WTC11 (cell line): ENCODE data around the gene CDCA5. TPM values are rescaled to one million over a fixed set of nuclear protein-coding genes. Genes with fewer than 3 reads are reported as not detected.

Experiments
- ATAC-seq: fragments of 200-7000 bp; cut with Tn5 transposase; 2 replicates; pipeline ENCODE4 v1.10.0; 2021; ENCODE audit warnings: mild to moderate bottlenecking, moderate library complexity
- CTCF ChIA-PET: fragments of 300-600 bp; sonication (Branson Sonifier 250); formaldehyde crosslinking; loops from one replicate; lab custom pipeline; 2021; ENCODE audit warnings: antibody characterized with exemption; lab: Charles Lee
- POLR2A ChIA-PET: fragments of 350-600 bp; sonication (Branson Sonifier 250); formaldehyde crosslinking; loops from one replicate; lab custom pipeline; 2021; ENCODE audit warnings: antibody characterized with exemption; lab: Charles Lee
- DNase-seq: peaks from one replicate; pipeline ENCODE4 v3.0.0; 2021; ENCODE audit warnings: low spot score
- H3K27ac Mint-ChIP-seq: 2 replicates; pipeline ENCODE4 v1.8.0; 2021; ENCODE audit warnings: mixed read lengths
- H3K27me3 Mint-ChIP-seq: 2 replicates; pipeline ENCODE4 v1.8.0; 2021; ENCODE audit warnings: low read depth, mild to moderate bottlenecking, moderate library complexity, mixed read lengths
- H3K36me3 Mint-ChIP-seq: 2 replicates; pipeline ENCODE4 v1.8.0; 2021; ENCODE audit warnings: mixed read lengths
- H3K4me1 Mint-ChIP-seq: 2 replicates; pipeline ENCODE4 v1.8.0; 2022; ENCODE audit warnings: mixed read lengths
- H3K4me3 Mint-ChIP-seq: 2 replicates; pipeline ENCODE4 v1.8.0; 2021; ENCODE audit warnings: mild to moderate bottlenecking, moderate library complexity, mixed read lengths
- H3K9me3 Mint-ChIP-seq: 2 replicates; pipeline ENCODE4 v1.8.0; 2021; ENCODE audit warnings: mixed read lengths
- CREB1 ChIP-seq: sonication (generic); formaldehyde crosslinking; IDR thresholded peaks from 2 replicates; pipeline ENCODE4 v1.8.0; 2023; ENCODE audit warnings: mild to moderate bottlenecking, missing genetic modification reagents
- E2F1 ChIP-seq: sonication (generic); formaldehyde crosslinking; IDR thresholded peaks from 2 replicates; pipeline ENCODE4 v1.8.0; 2022; ENCODE audit warnings: mild to moderate bottlenecking, missing genetic modification reagents
- ELF4 ChIP-seq: sonication (generic); formaldehyde crosslinking; IDR thresholded peaks from 2 replicates; pipeline ENCODE4 v1.8.1; 2022; ENCODE audit warnings: low read depth, mild to moderate bottlenecking, moderate library complexity, missing genetic modification reagents
- ESRRA ChIP-seq: sonication (generic); formaldehyde crosslinking; IDR thresholded peaks from 2 replicates; pipeline ENCODE4 v1.8.1; 2022; ENCODE audit warnings: mild to moderate bottlenecking, missing genetic modification reagents, borderline replicate concordance
- ETV6 ChIP-seq: sonication (generic); formaldehyde crosslinking; IDR thresholded peaks from 2 replicates; pipeline ENCODE4 v1.8.1; 2022; ENCODE audit warnings: mild to moderate bottlenecking, missing genetic modification reagents
- JUN ChIP-seq: sonication (generic); formaldehyde crosslinking; IDR thresholded peaks from 2 replicates; pipeline ENCODE4 v1.8.0; 2023; ENCODE audit warnings: mild to moderate bottlenecking, missing genetic modification reagents
- OVOL2 ChIP-seq: fragments of 250-450 bp; sonication (Bioruptor Pico); IDR thresholded peaks from 2 replicates; pipeline ENCODE4 v1.9.0; 2021; ENCODE audit warnings: mild to moderate bottlenecking, borderline replicate concordance
- PRRX2 ChIP-seq: fragments of 250-450 bp; sonication (Bioruptor Pico); IDR thresholded peaks from 2 replicates; pipeline ENCODE4 v1.8.0; 2021; ENCODE audit warnings: mild to moderate bottlenecking
- SOX15 ChIP-seq: fragments of 250-450 bp; sonication (Bioruptor Pico); IDR thresholded peaks from 2 replicates; pipeline ENCODE4 v1.9.0; 2021; ENCODE audit warnings: mild to moderate bottlenecking
- SP1 ChIP-seq: sonication (generic); formaldehyde crosslinking; conservative IDR thresholded peaks from 2 replicates; pipeline ENCODE4 v1.8.1; 2022; ENCODE audit warnings: missing genetic modification reagents
- TEAD4 ChIP-seq: sonication (generic); formaldehyde crosslinking; IDR thresholded peaks from 2 replicates; pipeline ENCODE4 v1.8.0; 2022; ENCODE audit warnings: mild to moderate bottlenecking, missing genetic modification reagents
- USF1 ChIP-seq: sonication (generic); formaldehyde crosslinking; IDR thresholded peaks from 2 replicates; pipeline ENCODE4 v1.8.0; 2022; ENCODE audit warnings: mild to moderate bottlenecking, missing genetic modification reagents
- ZNF317 ChIP-seq: sonication (generic); formaldehyde crosslinking; IDR thresholded peaks from 2 replicates; pipeline ENCODE4 v1.8.1; 2023; ENCODE audit warnings: low read depth, mild to moderate bottlenecking, moderate library complexity, missing genetic modification reagents, borderline replicate concordance
- total RNA-seq: library from RNA; stranded (reverse); gene quantifications from 3 replicates; pipeline ENCODE4 v1.2.3, GENCODE V29; 2021
- TF ChIP-seq, protein P1 (sequence below): sonication (generic); formaldehyde crosslinking; IDR thresholded peaks from 2 replicates; pipeline ENCODE4 v1.8.1; 2023; ENCODE audit warnings: mild to moderate bottlenecking, missing genetic modification reagents
- TF ChIP-seq, protein P2 (sequence below): fragments of 250-450 bp; sonication (Bioruptor Pico); IDR thresholded peaks from 2 replicates; pipeline ENCODE4 v1.8.0; 2021; ENCODE audit warnings: mild to moderate bottlenecking
- TF ChIP-seq, protein P3 (sequence below): sonication (generic); formaldehyde crosslinking; IDR thresholded peaks from 2 replicates; pipeline ENCODE4 v1.8.1; 2022; ENCODE audit warnings: low read depth, missing genetic modification reagents, borderline replicate concordance
- TF ChIP-seq, protein P4 (sequence below): sonication (generic); formaldehyde crosslinking; IDR thresholded peaks from 2 replicates; pipeline ENCODE4 v1.8.0; 2023; ENCODE audit warnings: missing genetic modification reagents
- TF ChIP-seq, protein P5 (sequence below): sonication (generic); formaldehyde crosslinking; IDR thresholded peaks from 2 replicates; pipeline ENCODE4 v1.8.1; 2022; ENCODE audit warnings: low read depth, mild to moderate bottlenecking, moderate library complexity, missing genetic modification reagents, borderline replicate concordance

The CDCA5 gene
- total RNA-seq, 1 experiment from 2014 or later: 95.9 TPM

- TF ChIP-seq, protein P1, sequence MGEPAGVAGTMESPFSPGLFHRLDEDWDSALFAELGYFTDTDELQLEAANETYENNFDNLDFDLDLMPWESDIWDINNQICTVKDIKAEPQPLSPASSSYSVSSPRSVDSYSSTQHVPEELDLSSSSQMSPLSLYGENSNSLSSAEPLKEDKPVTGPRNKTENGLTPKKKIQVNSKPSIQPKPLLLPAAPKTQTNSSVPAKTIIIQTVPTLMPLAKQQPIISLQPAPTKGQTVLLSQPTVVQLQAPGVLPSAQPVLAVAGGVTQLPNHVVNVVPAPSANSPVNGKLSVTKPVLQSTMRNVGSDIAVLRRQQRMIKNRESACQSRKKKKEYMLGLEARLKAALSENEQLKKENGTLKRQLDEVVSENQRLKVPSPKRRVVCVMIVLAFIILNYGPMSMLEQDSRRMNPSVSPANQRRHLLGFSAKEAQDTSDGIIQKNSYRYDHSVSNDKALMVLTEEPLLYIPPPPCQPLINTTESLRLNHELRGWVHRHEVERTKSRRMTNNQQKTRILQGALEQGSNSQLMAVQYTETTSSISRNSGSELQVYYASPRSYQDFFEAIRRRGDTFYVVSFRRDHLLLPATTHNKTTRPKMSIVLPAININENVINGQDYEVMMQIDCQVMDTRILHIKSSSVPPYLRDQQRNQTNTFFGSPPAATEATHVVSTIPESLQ (CRISPR knock-in tag): no peak
- TF ChIP-seq, protein P2, sequence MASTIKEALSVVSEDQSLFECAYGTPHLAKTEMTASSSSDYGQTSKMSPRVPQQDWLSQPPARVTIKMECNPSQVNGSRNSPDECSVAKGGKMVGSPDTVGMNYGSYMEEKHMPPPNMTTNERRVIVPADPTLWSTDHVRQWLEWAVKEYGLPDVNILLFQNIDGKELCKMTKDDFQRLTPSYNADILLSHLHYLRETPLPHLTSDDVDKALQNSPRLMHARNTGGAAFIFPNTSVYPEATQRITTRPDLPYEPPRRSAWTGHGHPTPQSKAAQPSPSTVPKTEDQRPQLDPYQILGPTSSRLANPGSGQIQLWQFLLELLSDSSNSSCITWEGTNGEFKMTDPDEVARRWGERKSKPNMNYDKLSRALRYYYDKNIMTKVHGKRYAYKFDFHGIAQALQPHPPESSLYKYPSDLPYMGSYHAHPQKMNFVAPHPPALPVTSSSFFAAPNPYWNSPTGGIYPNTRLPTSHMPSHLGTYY: no peak
- TF ChIP-seq, protein P3, sequence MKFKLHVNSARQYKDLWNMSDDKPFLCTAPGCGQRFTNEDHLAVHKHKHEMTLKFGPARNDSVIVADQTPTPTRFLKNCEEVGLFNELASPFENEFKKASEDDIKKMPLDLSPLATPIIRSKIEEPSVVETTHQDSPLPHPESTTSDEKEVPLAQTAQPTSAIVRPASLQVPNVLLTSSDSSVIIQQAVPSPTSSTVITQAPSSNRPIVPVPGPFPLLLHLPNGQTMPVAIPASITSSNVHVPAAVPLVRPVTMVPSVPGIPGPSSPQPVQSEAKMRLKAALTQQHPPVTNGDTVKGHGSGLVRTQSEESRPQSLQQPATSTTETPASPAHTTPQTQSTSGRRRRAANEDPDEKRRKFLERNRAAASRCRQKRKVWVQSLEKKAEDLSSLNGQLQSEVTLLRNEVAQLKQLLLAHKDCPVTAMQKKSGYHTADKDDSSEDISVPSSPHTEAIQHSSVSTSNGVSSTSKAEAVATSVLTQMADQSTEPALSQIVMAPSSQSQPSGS (CRISPR knock-in tag): no peak
- TF ChIP-seq ESRRA (no peak), CREB1 (CRISPR knock-in tag) (no peak), ETV6 (CRISPR knock-in tag) (no peak), SP1 (no peak), PRRX2 (no peak), ZNF317 (CRISPR knock-in tag) (no peak), USF1 (CRISPR knock-in tag) (no peak), OVOL2 (CRISPR knock-in tag) (no peak), JUN (CRISPR knock-in tag) (no peak)
- TF ChIP-seq, protein P4, sequence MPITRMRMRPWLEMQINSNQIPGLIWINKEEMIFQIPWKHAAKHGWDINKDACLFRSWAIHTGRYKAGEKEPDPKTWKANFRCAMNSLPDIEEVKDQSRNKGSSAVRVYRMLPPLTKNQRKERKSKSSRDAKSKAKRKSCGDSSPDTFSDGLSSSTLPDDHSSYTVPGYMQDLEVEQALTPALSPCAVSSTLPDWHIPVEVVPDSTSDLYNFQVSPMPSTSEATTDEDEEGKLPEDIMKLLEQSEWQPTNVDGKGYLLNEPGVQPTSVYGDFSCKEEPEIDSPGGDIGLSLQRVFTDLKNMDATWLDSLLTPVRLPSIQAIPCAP (CRISPR knock-in tag): no peak
- TF ChIP-seq, protein P5, sequence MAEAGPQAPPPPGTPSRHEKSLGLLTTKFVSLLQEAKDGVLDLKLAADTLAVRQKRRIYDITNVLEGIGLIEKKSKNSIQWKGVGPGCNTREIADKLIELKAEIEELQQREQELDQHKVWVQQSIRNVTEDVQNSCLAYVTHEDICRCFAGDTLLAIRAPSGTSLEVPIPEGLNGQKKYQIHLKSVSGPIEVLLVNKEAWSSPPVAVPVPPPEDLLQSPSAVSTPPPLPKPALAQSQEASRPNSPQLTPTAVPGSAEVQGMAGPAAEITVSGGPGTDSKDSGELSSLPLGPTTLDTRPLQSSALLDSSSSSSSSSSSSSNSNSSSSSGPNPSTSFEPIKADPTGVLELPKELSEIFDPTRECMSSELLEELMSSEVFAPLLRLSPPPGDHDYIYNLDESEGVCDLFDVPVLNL (CRISPR knock-in tag): no peak
- Mint-ChIP-seq H3K27me3 (no peaks in the 10 kb centered on the region), H3K4me1 (peaks cover 4% of the 10 kb centered on the region), H3K4me3 (no peak overlapping the region), H3K9me3 (no peaks in the 10 kb centered on the region), H3K27ac (no peak overlapping the region), H3K36me3 (peaks cover 11% of the 10 kb centered on the region)
- DNase-seq: no peak
- no peak for ATAC-seq
- CTCF ChIA-PET: interaction anchor here (9.9 kb wide), 1 partner anchor 11 kb away, joined by 104 read pairs; the partner anchor contains the start of gene TM7SF2
- POLR2A ChIA-PET: interaction anchor here (1.0 kb wide), 1 partner anchor 17 kb away, joined by 10 read pairs; the partner anchor contains the start of gene ZNHIT2
Measured at GRCh38 chr11:65100674-65101350, 17.0 kb upstream of the CDCA5 start.

DNA sequence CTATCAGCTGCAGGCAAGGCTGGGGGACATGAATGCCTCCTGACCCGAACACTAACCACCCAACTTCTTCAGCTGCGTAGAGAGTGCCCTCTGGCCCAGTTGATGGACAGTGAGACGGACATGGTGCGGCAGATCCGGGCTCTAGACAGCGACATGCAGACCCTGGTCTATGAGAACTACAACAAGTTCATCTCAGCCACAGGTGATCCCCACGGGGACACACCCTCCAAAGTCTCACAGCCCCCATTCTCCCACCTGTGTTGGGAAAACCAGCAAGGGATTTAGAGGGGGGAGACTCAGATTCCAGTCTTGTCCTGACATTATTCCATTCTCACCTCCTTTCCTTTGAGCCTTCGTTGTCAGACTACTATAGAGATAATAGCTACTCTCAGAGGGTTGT is 13.1 kb upstream of the CDCA5 start:
- H3K27me3 Mint-ChIP-seq: no peaks in the 10 kb centered on the region
- peak overlapping the region; percentile 90 for H3K4me3 Mint-ChIP-seq
- peaks cover 8% of the 10 kb centered on the region for H3K36me3 Mint-ChIP-seq
- ChIA-PET POLR2A (interaction anchor here (0.6 to 1.6 kb wide), 6 partner anchors 14 to 913 kb away, joined by 3 to 9 read pairs (median 4); partner anchors contain the start of genes BATF2, FAU, MRPL49 and TM7SF2), CTCF (interaction anchor here (0.6 to 9.9 kb wide), 6 partner anchors 15 to 372 kb away, joined by 3 to 104 read pairs (median 4); partner anchors contain the start of genes ARL2, TM7SF2 and ZNHIT2)
- H3K27ac Mint-ChIP-seq: no peak overlapping the region
- no peak for TF ChIP-seq TEAD4 (CRISPR knock-in tag)
- TF ChIP-seq E2F1 (CRISPR knock-in tag): no peak
- TF ChIP-seq ELF4 (CRISPR knock-in tag): no peak
- TF ChIP-seq SOX15 (CRISPR knock-in tag): no peak
- ATAC-seq (no peak), DNase-seq (no peak)
- H3K4me1 Mint-ChIP-seq: peaks cover 6% of the 10 kb centered on the region
- H3K9me3 Mint-ChIP-seq: no peaks in the 10 kb centered on the region
